NT2/D1 (cell line): ENCODE measurements around the gene HLF.

ENCODE experiments used
- DNase-seq: peaks from one replicate; pipeline ENCODE4 v3.0.0-alpha.2; 2011; ENCODE audit warnings: low read depth, low spot score
- H3K27me3 ChIP-seq: 2 replicates; pipeline ENCODE4 v1.6.0; 2011; ENCODE audit warnings: mild to moderate bottlenecking; ENCODE audit not compliant: insufficient read length, insufficient read depth
- H3K36me3 ChIP-seq: 2 replicates; pipeline ENCODE4 v1.6.1; 2011; ENCODE audit warnings: mild to moderate bottlenecking, low read length, mixed read lengths; ENCODE audit not compliant: insufficient read depth, insufficient read length
- H3K4me1 ChIP-seq: 2 replicates; pipeline ENCODE4 v1.5.1; 2011; ENCODE audit not compliant: insufficient read depth, insufficient read length
- H3K4me3 ChIP-seq: 2 replicates; pipeline ENCODE4 v1.5.1; 2011; ENCODE audit warnings: low read depth; ENCODE audit not compliant: insufficient read length
- H3K9ac ChIP-seq: 2 replicates; pipeline ENCODE4 v1.6.0; 2011; ENCODE audit warnings: low read depth; ENCODE audit not compliant: insufficient read length
- H3K9me3 ChIP-seq: 2 replicates; pipeline ENCODE4 v1.5.1; 2011; ENCODE audit warnings: mild to moderate bottlenecking, low read length; ENCODE audit not compliant: insufficient read depth
- SUZ12 ChIP-seq: IDR thresholded peaks from 2 replicates; pipeline ENCODE4 v1.6.1; 2011; ENCODE audit not compliant: insufficient read length, insufficient read depth; ENCODE audit errors: extremely low read depth
- YY1 ChIP-seq: IDR thresholded peaks from 2 replicates; pipeline ENCODE4 v1.6.1; 2011; ENCODE audit not compliant: insufficient read length, insufficient read depth
- ZNF274 ChIP-seq: IDR thresholded peaks from 2 replicates; pipeline ENCODE4 v1.6.1; 2011; ENCODE audit warnings: mild to moderate bottlenecking, low read depth, low read length

The HLF gene

DNA sequence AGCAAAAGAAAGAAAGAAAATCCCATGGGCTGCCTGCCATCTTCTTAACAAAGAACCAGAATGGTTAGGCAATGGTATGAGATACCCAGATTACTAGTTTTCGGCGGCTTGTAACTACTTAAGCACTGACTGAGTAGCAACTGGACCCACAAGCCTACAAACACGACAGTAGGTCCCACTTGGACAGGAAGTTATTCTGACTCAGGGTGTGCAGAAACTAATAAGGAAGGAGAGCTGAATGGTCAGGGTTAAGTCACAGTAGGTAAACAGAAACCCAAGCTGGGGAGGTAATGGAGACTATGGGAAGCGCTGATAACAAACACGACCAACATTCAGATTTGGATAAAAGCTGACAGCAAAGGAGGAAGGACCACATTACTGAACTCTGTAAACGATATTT lies 10.4 kb upstream of the HLF start:
- Histone ChIP-seq H3K4me1 (no peaks in the 10 kb centered on the region), H3K36me3 (no peaks in the 10 kb centered on the region), H3K4me3 (no peak overlapping the region), H3K27me3 (peaks cover 2% of the 10 kb centered on the region), H3K9ac (no peak overlapping the region), H3K9me3 (no peaks in the 10 kb centered on the region)
- no peak for DNase-seq
- TF ChIP-seq ZNF274 (no peak), YY1 (no peak), SUZ12 (no peak)

DNA sequence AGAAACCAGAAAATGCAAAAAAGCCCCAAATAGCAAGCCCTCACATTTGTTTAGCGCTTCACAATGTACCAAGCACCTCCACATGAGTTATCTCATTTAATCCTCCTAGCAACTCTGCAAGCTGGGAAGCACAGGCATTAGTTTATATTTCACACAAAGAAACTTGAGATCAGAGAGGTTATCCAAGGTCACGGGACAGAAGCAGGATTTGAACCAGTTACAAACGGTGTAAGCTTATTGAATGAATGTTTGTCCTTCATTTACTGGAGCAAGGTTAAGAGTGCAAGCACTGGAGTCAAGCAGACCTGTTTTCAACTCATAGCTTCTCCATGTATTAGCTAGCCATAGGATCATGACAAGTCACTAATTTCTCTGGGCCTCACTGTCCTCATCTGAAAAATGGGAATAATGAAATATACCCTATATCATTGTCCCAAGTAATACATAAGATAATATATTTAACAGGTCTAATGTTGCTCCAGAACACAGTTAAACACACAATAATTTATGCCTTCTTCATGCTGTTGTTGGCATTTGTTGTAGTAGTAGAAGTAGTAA lies 6.1 kb upstream of the HLF start:
- Histone ChIP-seq H3K4me3 (no peak overlapping the region), H3K9ac (no peak overlapping the region), H3K4me1 (no peaks in the 10 kb centered on the region), H3K36me3 (no peaks in the 10 kb centered on the region), H3K9me3 (peaks cover 13% of the 10 kb centered on the region), H3K27me3 (peaks cover 26% of the 10 kb centered on the region)
- no peak for TF ChIP-seq ZNF274
- no peak for TF ChIP-seq YY1
- TF ChIP-seq SUZ12, result no peak
- no peak for DNase-seq

DNA sequence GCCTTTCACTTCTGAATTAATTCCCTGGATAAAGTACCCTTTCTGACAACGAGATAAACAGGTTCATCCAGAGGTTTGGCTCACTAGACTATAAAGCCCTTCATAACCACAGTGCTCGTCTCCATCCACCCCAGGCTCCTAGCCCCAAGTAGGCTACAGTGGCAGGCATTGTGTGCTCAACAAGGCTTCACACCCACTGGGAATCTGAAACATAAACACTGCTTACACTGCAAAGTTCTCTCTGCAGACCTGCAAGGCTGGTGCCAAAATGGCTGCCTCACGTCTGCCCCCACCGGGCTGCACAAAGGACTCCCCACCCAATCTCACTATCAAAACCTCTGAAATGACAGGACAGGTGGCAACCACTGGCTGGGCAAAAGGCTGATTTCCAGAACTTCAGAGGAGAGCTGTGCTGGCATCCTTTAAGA lies 5.1 kb upstream of the HLF start:
- Histone ChIP-seq H3K4me3 (no peak overlapping the region), H3K9ac (no peak overlapping the region), H3K4me1 (no peaks in the 10 kb centered on the region), H3K27me3 (peaks cover 35% of the 10 kb centered on the region), H3K36me3 (no peaks in the 10 kb centered on the region), H3K9me3 (peaks cover 13% of the 10 kb centered on the region)
- TF ChIP-seq SUZ12 (no peak), ZNF274 (no peak), YY1 (no peak)
- no peak for DNase-seq

DNA sequence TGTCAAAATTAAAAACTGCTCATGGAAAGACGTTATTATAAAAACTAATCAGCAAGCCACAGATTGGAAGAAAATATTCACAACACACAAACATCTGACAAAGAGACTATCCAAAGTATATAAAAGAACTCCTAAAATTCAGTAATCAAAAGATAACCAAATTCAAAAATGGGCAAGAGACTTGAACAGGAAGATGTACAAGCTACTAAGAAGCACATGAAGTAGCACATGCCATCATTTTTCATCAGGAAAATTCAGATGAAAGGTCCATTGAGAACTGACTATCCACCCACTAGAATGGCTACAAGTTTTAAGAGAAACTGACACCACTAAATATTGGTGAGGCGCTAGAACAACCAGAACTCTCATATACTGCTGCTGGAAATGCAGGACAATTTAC lies 3.4 kb upstream of the HLF start:
- H3K4me1 ChIP-seq, result no peaks in the 10 kb centered on the region
- peaks cover 13% of the 10 kb centered on the region for H3K9me3 ChIP-seq
- no peak overlapping the region for H3K4me3 ChIP-seq
- no peak for DNase-seq
- no peak overlapping the region for H3K9ac ChIP-seq
- no peaks in the 10 kb centered on the region for H3K36me3 ChIP-seq
- TF ChIP-seq ZNF274 (no peak), SUZ12 (no peak), YY1 (no peak)
- peaks cover 49% of the 10 kb centered on the region for H3K27me3 ChIP-seq

DNA sequence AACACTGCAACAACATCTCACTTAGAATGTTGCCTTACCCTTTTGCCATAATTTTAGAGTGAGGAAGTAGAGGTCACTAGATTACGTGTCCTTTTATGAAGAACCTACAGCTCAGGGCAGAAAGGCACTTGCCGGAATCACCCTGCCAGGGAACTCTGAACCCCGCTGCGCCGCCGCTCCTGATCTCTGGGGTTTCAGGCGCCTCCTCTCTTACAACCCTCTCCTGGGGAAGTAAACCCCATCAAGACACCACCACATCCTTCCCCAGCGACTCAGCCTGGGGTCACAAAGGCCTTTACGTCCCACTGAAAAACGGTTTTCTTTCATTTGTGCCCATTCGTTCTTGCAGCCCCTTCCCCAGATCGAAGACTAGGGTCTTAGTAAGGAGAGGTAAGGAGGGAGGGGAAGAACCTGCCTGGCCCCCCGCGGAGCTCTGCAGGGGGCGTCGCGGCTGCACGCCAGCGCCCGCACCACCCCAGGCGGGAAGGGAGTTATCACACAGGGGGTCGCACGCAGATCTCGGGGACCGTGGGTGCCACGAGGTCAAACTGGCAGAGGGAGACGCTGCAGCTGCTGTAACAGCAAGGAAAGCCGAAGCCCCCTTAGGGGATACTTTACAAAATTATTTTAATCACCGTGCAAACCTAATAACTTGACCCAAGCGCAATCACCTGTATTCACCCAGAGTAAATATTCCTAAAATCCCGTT lies 1.0 kb upstream of the HLF start:
- Histone ChIP-seq H3K36me3 (no peaks in the 10 kb centered on the region), H3K9ac (peak overlapping the region; percentile 47), H3K4me3 (peak overlapping the region; percentile 31), H3K9me3 (peaks cover 13% of the 10 kb centered on the region), H3K4me1 (no peaks in the 10 kb centered on the region), H3K27me3 (peaks cover 73% of the 10 kb centered on the region)
- no peak for DNase-seq
- no peak for TF ChIP-seq YY1
- TF ChIP-seq SUZ12, result peak; percentile 54

DNA sequence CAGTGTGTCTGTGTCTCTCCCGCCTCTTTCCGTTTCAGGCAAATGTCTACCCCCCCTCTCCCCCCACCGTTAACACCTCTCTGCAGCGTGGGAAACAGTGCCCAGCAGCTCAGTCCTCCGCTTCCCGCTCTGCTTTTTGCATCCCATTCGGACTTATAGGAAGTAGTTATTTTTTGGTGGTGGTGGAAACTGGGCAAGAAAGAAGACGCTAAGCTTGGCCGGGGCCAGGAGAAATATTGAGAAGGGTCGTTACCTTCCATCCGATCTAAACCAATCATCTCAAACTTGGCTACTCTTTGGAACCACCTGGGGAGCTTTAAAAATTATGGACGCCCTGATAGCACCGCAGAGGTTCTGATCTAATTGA lies 499 bp upstream of the HLF start:
- Histone ChIP-seq H3K4me3 (peak overlapping the region; percentile 31), H3K4me1 (no peaks in the 10 kb centered on the region), H3K9ac (no peak overlapping the region), H3K27me3 (peaks cover 76% of the 10 kb centered on the region), H3K36me3 (no peaks in the 10 kb centered on the region), H3K9me3 (peaks cover 13% of the 10 kb centered on the region)
- no peak for TF ChIP-seq ZNF274
- TF ChIP-seq YY1, result no peak
- no peak for TF ChIP-seq SUZ12
- DNase-seq, result no peak

DNA sequence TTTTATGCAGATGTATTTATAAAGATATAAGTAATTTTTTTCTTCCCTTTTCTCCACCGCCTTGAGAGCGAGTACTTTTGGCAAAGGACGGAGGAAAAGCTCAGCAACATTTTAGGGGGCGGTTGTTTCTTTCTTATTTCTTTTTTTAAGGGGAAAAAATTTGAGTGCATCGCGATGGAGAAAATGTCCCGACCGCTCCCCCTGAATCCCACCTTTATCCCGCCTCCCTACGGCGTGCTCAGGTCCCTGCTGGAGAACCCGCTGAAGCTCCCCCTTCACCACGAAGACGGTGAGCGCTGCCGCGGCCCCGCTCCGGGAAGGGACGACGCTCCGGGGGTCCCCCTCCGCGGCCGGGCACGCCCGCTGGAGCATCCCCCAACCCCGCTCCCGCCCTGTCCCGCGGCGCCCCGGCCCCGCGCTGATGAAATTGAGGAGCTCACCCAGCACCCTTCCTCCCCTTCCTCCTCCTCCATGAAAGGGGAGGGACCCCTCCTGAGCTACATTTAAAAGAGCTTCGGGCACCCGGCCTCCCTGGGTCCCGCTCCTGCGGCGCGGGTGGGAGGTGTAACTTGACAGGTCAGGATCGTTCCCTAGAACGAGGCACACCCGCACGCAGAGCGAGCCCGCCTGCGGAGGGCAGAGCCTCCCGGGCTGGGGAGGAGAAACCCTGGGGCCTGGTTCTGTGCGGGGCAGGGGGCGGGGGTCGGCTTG lies 706 bp downstream of the HLF start:
- peaks cover 79% of the 10 kb centered on the region for H3K27me3 ChIP-seq
- peak overlapping the region; percentile 34 for H3K4me3 ChIP-seq

More for the DNA sequence above, 706 bp downstream of the HLF start:
- no peaks in the 10 kb centered on the region for H3K36me3 ChIP-seq
- TF ChIP-seq ZNF274 (no peak), SUZ12 (peak; percentile 43), YY1 (no peak)
- H3K9ac ChIP-seq, result peak overlapping the region; percentile 36
- no peaks in the 10 kb centered on the region for H3K4me1 ChIP-seq
- peaks cover 13% of the 10 kb centered on the region for H3K9me3 ChIP-seq
- no peak for DNase-seq
